HCT116 (cell line): ENCODE data around the gene GPR12. TPM values are rescaled to one million over a fixed set of nuclear protein-coding genes. Genes with fewer than 3 reads are reported as not detected.

Experiments used
- ATAC-seq: fragments of 200-7000 bp; cut with Tn5 transposase; 2 replicates; pipeline ENCODE4 v1.9.1; 2020; ENCODE audit warnings: mild to moderate bottlenecking, moderate library complexity
- BruUV-seq: library from RNA; stranded (reverse); fragments of 400-500 nt; replicated peaks from 2 replicates; lab custom pipeline; 2021; lab: Mats Ljungman, UMichigan
- CTCF ChIA-PET: fragments of 300-600 bp; sonication (Branson Sonifier 250); formaldehyde crosslinking; loops from one replicate; lab custom pipeline; 2021; ENCODE audit warnings: antibody characterized with exemption; lab: Charles Lee
- POLR2A ChIA-PET: fragments of 300-600, 350-600 bp; sonication (Branson Sonifier 250); formaldehyde crosslinking; loops from one replicate; lab custom pipeline; 2021; ENCODE audit warnings: antibody characterized with exemption; lab: Charles Lee
- RAD21 ChIA-PET, 2 experiments: fragments of 300-600 bp; sonication (Branson Sonifier 250); formaldehyde crosslinking; loops; one replicate each; lab custom pipeline; 2023; ENCODE audit warnings: low total read pairs in 2 of 2; ENCODE audit not compliant: uncharacterized antibody in 2 of 2, unreplicated experiment in 2 of 2, low non-redundant PET in 1 of 2; lab: Charles Lee
- DNase-seq: peaks from one replicate; pipeline ENCODE4 v3.0.0-alpha.2; 2010; ENCODE audit warnings: low read depth, low spot score
- H2AFZ ChIP-seq: fragments of 200-600 bp; shearing (Covaris generic), sonication (generic); 2 replicates; pipeline ENCODE4 v1.6.1; 2017; ENCODE audit warnings: low read depth, mixed run types, mixed read lengths, antibody characterized with exemption, low read length; ENCODE audit not compliant: poor library complexity, severe bottlenecking
- H3K27ac ChIP-seq: 2 replicates; pipeline ENCODE4 v1.5.1; 2012; ENCODE audit warnings: low read depth, low read length
- H3K27me3 ChIP-seq: fragments of 200-600 bp; sonication (generic); 2 replicates; pipeline ENCODE4 v1.6.1; 2016; ENCODE audit warnings: mixed run types, low read length, mixed read lengths; ENCODE audit not compliant: insufficient read depth
- H3K36me3 ChIP-seq, 2 experiments: fragments of 200-500 bp in 1 of 2; fragments of 200-600 bp in 1 of 2; sonication (Bioruptor generic) in 1 of 2; sonication (generic) in 1 of 2; 2 replicates each; pipeline versions ENCODE4 v1.5.1 to v1.6.1; 2014 to 2016; ENCODE audit warnings: low read length in 2 of 2, inconsistent platforms in 1 of 2, mixed read lengths in 1 of 2, mixed run types in 1 of 2; ENCODE audit not compliant: insufficient read depth in 2 of 2, control insufficient read depth in 1 of 2
- H3K4me1 ChIP-seq, 2 experiments: fragments of 200-600 bp in 1 of 2; sonication (generic) in 1 of 2; 2 replicates each; pipeline versions ENCODE4 v1.5.1 to v1.6.1; 2012 to 2017; ENCODE audit warnings: low read length in 2 of 2, inconsistent platforms in 1 of 2, mild to moderate bottlenecking in 1 of 2, mixed read lengths in 1 of 2, mixed run types in 1 of 2, moderate library complexity in 1 of 2; ENCODE audit not compliant: insufficient read depth in 2 of 2, control insufficient read depth in 1 of 2
- H3K4me2 ChIP-seq: fragments of 200-600 bp; sonication (generic); 2 replicates; pipeline ENCODE4 v1.6.1; 2017; ENCODE audit warnings: mixed run types, low read length, mixed read lengths
- H3K4me3 ChIP-seq, 2 experiments: fragments of 200-600 bp in 1 of 2; sonication (generic) in 1 of 2; replicated peaks in 1 of 2; 2 replicates each; pipeline ENCODE4 v1.5.1; 2011 to 2016; ENCODE audit warnings: low read length in 2 of 2, control low read depth in 1 of 2, low read depth in 1 of 2, mild to moderate bottlenecking in 1 of 2, mixed read lengths in 1 of 2, mixed run types in 1 of 2
- H3K79me2 ChIP-seq: fragments of 200-600 bp; sonication (generic); 2 replicates; pipeline ENCODE4 v1.6.1; 2017; ENCODE audit warnings: mild to moderate bottlenecking, mixed run types, low read length, moderate library complexity, mixed read lengths; ENCODE audit not compliant: insufficient read depth
- H3K9ac ChIP-seq: fragments of 200-600 bp; sonication (generic); 2 replicates; pipeline ENCODE4 v1.6.1; 2016; ENCODE audit warnings: low read length, mixed read lengths
- H3K9me2 ChIP-seq: fragments of 200-600 bp; sonication (generic), shearing (Covaris generic); 2 replicates; pipeline ENCODE4 v1.6.1; 2017; ENCODE audit warnings: mixed run types, mild to moderate bottlenecking, moderate library complexity; ENCODE audit not compliant: insufficient read depth
- H3K9me3 ChIP-seq, 2 experiments: fragments of 200-500 bp in 1 of 2; fragments of 200-600 bp in 1 of 2; sonication (Bioruptor generic) in 1 of 2; sonication (generic) in 1 of 2; 2 replicates each; pipeline ENCODE4 v1.6.1; 2014 to 2017; ENCODE audit warnings: low read length in 2 of 2, mixed read lengths in 2 of 2, inconsistent platforms in 1 of 2, low read depth in 1 of 2, mild to moderate bottlenecking in 1 of 2, mixed run types in 1 of 2, moderate library complexity in 1 of 2; ENCODE audit not compliant: control insufficient read depth in 1 of 2, insufficient read depth in 1 of 2
- H4K20me1 ChIP-seq: fragments of 200-600 bp; sonication (generic), shearing (Covaris generic); 2 replicates; pipeline ENCODE4 v1.6.1; 2017; ENCODE audit warnings: mixed run types, mild to moderate bottlenecking, moderate library complexity; ENCODE audit not compliant: insufficient read depth
- CBX3 ChIP-seq: IDR thresholded peaks from 2 replicates; pipeline ENCODE4 v1.6.1; 2012; ENCODE audit warnings: low read depth
- CEBPB ChIP-seq: IDR thresholded peaks from 2 replicates; pipeline ENCODE4 v1.6.1; 2012; ENCODE audit warnings: low read depth
- EGR1 ChIP-seq: IDR thresholded peaks from 2 replicates; pipeline ENCODE4 v1.6.1; 2012; ENCODE audit warnings: low read depth
- ELF1 ChIP-seq: IDR thresholded peaks from 2 replicates; pipeline ENCODE4 v1.6.1; 2012; ENCODE audit warnings: low read depth, borderline replicate concordance
- EZH2 ChIP-seq: fragments of 200-600 bp; sonication (generic); IDR thresholded peaks from 2 replicates; pipeline ENCODE4 v1.6.1; 2017; ENCODE audit warnings: antibody characterized with exemption, mixed run types
- EZH2phosphoT487 ChIP-seq: fragments of 200-600 bp; IDR thresholded peaks from 2 replicates; pipeline ENCODE4 v1.6.1; 2018; ENCODE audit warnings: antibody characterized with exemption, borderline replicate concordance
- FOSL1 ChIP-seq: IDR thresholded peaks from 2 replicates; pipeline ENCODE4 v1.6.1; 2012; ENCODE audit warnings: low read depth
- POLR2A ChIP-seq: IDR thresholded peaks from 2 replicates; pipeline ENCODE4 v1.7.0; 2011; ENCODE audit warnings: borderline replicate concordance; ENCODE audit not compliant: insufficient read depth, insufficient read length; ENCODE audit errors: extremely low read depth
- POLR2AphosphoS5 ChIP-seq: IDR thresholded peaks from 2 replicates; pipeline ENCODE4 v1.6.1; 2011; ENCODE audit warnings: mild to moderate bottlenecking, low read depth, low read length, moderate library complexity
- SIN3A ChIP-seq: IDR thresholded peaks from 2 replicates; pipeline ENCODE4 v1.6.1; 2012; ENCODE audit warnings: low read depth
- SP1 ChIP-seq: IDR thresholded peaks from 2 replicates; pipeline ENCODE4 v1.6.1; 2012; ENCODE audit warnings: low read depth
- TCF7L2 ChIP-seq: IDR thresholded peaks from 2 replicates; pipeline ENCODE4 v1.7.0; 2011; ENCODE audit warnings: borderline replicate concordance, inconsistent platforms; ENCODE audit not compliant: insufficient read depth, insufficient read length; ENCODE audit errors: extremely low read depth
- ZFX ChIP-seq: fragments of 450-650 bp; IDR thresholded peaks from 2 replicates; pipeline ENCODE4 v1.6.1; 2017
- intact Hi-C: fragments of 100-400 bp; cut with micrococcal nuclease; formaldehyde crosslinking; loops from 2 replicates; pipeline ENCODE4 v1.10.0; 2022
- total RNA-seq: library from RNA; stranded (reverse); gene quantifications from one replicate; pipeline ENCODE4 v1.2.1, GENCODE V29; 2021; ENCODE audit not compliant: unreplicated experiment
- TF ChIP-seq, protein P1 (sequence below): IDR thresholded peaks from 2 replicates; pipeline ENCODE4 v1.6.1; 2011; ENCODE audit warnings: mild to moderate bottlenecking, low read length, moderate library complexity; ENCODE audit not compliant: insufficient replicate concordance; ENCODE audit errors: extremely low read depth
- TF ChIP-seq, protein P2 (sequence below): IDR thresholded peaks from 2 replicates; pipeline ENCODE4 v1.6.1; 2012
- TF ChIP-seq, protein P3 (sequence below), 3 experiments: fragments of 200-600 bp in 1 of 3; sonication (generic) in 1 of 3; IDR thresholded peaks in 2 of 3; conservative IDR thresholded peaks in 1 of 3; 2 replicates each; pipeline ENCODE4 v1.5.1; 2012 to 2017; ENCODE audit warnings: low read depth in 2 of 3, low read length in 2 of 3, antibody characterized with exemption in 1 of 3, borderline replicate concordance in 1 of 3, control low read depth in 1 of 3, mild to moderate bottlenecking in 1 of 3, mixed read lengths in 1 of 3, mixed run types in 1 of 3, moderate library complexity in 1 of 3; ENCODE audit not compliant: insufficient read depth in 1 of 3

Gene GPR12
- total RNA-seq, 1 experiment from 2014 or later = not detected

DNA sequence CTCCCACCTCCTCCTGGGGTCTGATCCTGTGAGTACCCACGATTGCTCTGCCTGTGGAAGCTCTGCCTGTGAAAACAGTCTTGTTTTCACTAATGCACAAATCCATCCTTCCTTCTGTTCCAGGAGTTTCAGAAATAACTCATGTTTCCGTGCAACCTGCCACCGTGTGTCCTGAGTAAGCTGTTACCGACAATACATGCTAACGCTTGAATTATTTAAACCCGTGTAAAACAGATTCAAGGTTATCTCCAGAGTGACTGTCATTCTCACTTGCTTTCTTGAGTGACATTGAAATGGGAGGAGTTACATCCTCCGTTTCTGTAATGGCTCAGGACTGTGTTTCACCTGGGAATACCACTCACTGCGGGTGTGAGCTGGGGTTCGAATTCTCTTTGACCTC lies 24.9 kb downstream of the GPR12 start:
- ChIA-PET CTCF (no interaction called here), RAD21 (no interaction called here), POLR2A (no interaction called here)
- no peak for ATAC-seq
- H2AFZ ChIP-seq = no peak overlapping the region
- H3K27me3 ChIP-seq = peaks cover 33% of the 10 kb centered on the region
- no peaks in the 10 kb centered on the region for H3K79me2 ChIP-seq
- no peaks in the 10 kb centered on the region for H3K9me3 ChIP-seq
- TF ChIP-seq SIN3A (no peak), POLR2A (no peak), EGR1 (no peak), ZFX (no peak), CBX3 (no peak), SP1 (no peak), POLR2AphosphoS5 (no peak), FOSL1 (no peak), ELF1 (no peak), TCF7L2 (no peak), CEBPB (no peak), EZH2phosphoT487 (no peak), EZH2 (no peak)
- TF ChIP-seq, protein P1, sequence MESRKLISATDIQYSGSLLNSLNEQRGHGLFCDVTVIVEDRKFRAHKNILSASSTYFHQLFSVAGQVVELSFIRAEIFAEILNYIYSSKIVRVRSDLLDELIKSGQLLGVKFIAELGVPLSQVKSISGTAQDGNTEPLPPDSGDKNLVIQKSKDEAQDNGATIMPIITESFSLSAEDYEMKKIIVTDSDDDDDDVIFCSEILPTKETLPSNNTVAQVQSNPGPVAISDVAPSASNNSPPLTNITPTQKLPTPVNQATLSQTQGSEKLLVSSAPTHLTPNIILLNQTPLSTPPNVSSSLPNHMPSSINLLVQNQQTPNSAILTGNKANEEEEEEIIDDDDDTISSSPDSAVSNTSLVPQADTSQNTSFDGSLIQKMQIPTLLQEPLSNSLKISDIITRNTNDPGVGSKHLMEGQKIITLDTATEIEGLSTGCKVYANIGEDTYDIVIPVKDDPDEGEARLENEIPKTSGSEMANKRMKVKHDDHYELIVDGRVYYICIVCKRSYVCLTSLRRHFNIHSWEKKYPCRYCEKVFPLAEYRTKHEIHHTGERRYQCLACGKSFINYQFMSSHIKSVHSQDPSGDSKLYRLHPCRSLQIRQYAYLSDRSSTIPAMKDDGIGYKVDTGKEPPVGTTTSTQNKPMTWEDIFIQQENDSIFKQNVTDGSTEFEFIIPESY = no peak
- TF ChIP-seq, protein P2, sequence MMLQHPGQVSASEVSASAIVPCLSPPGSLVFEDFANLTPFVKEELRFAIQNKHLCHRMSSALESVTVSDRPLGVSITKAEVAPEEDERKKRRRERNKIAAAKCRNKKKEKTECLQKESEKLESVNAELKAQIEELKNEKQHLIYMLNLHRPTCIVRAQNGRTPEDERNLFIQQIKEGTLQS = no peak
- TF ChIP-seq, protein P3, sequence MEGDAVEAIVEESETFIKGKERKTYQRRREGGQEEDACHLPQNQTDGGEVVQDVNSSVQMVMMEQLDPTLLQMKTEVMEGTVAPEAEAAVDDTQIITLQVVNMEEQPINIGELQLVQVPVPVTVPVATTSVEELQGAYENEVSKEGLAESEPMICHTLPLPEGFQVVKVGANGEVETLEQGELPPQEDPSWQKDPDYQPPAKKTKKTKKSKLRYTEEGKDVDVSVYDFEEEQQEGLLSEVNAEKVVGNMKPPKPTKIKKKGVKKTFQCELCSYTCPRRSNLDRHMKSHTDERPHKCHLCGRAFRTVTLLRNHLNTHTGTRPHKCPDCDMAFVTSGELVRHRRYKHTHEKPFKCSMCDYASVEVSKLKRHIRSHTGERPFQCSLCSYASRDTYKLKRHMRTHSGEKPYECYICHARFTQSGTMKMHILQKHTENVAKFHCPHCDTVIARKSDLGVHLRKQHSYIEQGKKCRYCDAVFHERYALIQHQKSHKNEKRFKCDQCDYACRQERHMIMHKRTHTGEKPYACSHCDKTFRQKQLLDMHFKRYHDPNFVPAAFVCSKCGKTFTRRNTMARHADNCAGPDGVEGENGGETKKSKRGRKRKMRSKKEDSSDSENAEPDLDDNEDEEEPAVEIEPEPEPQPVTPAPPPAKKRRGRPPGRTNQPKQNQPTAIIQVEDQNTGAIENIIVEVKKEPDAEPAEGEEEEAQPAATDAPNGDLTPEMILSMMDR (IDR thresholded peaks at IDR 0.05 in 2 of 3, conservative IDR thresholded peaks at IDR 0.05 in 1 of 3; ENCODE audit: borderline replicate concordance in 1 of 3, insufficient read depth in 1 of 3, low read depth in 2 of 3, low read length in 2 of 3) = no peak
- no peak overlapping the region for H3K27ac ChIP-seq
- H3K9me2 ChIP-seq = no peaks in the 10 kb centered on the region
- no peaks in the 10 kb centered on the region for H3K36me3 ChIP-seq
- no peaks in the 10 kb centered on the region for H4K20me1 ChIP-seq
- H3K4me1 ChIP-seq = no peaks in the 10 kb centered on the region
- BruUV-seq = no TSS peak
- DNase-seq = no peak
- no peak overlapping the region for H3K9ac ChIP-seq
- intact Hi-C loops = no loop called here
- H3K4me2 ChIP-seq = no peak overlapping the region
- H3K4me3 ChIP-seq = no peak overlapping the region
